HG02610 (cell line): Measurements from ENCODE around the gene TCP11L2.
A peak's percentile ranks its signal among the peaks of the same experiment; 100 is the strongest.
"Not testable (repeated sequence)": the region's sequence is repeated elsewhere in the genome, so short reads cannot be mapped to it uniquely, and the experiment has no call there.

Source experiments
- ATAC-seq: cut with Tn5 transposase; IDR thresholded peaks from one replicate; pipeline ENCODE4 v1.9.1; 2021; ENCODE audit warnings: mild to moderate bottlenecking, moderate library complexity; ENCODE audit not compliant: unreplicated experiment

TCP11L2 gene

GRCh38 chr12:106282457-106283097 lies 20.0 kb upstream of the TCP11L2 start:
- ATAC-seq, result peak; percentile 53

DNA sequence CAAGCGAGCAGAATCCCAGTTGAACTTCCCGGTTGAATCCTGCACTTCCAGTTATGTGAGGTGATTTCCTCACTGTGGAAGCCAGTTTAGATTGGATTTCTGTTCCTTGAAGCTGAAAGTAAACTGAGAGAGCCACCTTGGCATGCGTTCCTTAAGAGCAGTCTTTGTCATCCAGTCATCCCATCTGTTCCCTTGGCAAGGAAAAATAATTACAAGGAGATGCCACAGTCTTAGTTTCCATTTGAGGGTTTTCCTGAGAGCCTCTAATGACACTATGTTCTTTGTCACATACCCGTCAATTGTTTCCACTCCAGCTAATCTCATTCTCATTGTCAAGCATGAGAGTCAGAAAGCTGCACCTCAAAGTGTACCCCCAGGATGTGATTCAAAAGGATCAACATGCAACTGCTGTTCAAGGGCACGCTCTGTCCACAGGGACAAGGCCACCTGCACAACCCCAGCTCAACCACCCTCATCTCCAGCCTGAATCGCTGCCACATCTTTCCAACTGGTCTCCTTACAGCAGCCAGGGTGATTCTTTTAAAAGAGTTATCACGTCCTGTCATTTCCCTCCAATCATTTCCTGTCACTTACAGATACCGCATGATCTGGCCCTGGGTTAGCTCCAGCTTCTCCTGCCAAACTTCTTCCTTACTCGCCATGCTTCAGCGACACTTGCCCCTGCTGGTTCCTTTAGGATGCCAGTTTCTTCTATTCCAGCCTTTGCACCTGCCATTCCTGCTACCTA lies 18.0 kb upstream of the TCP11L2 start:
- no peak for ATAC-seq

- ATAC-seq, result no peak
These were observed 16.6 kb upstream of the TCP11L2 start for GRCh38 chr12:106285982-106286381.

- not testable (repeated sequence) for ATAC-seq
These were observed 15.9 kb upstream of the TCP11L2 start for GRCh38 chr12:106286576-106287162.

GRCh38 chr12:106287364-106287763 lies 15.2 kb upstream of the TCP11L2 start:
- ATAC-seq, result no peak

- no peak for ATAC-seq
These were observed 14.4 kb upstream of the TCP11L2 start for GRCh38 chr12:106288101-106288493.

DNA sequence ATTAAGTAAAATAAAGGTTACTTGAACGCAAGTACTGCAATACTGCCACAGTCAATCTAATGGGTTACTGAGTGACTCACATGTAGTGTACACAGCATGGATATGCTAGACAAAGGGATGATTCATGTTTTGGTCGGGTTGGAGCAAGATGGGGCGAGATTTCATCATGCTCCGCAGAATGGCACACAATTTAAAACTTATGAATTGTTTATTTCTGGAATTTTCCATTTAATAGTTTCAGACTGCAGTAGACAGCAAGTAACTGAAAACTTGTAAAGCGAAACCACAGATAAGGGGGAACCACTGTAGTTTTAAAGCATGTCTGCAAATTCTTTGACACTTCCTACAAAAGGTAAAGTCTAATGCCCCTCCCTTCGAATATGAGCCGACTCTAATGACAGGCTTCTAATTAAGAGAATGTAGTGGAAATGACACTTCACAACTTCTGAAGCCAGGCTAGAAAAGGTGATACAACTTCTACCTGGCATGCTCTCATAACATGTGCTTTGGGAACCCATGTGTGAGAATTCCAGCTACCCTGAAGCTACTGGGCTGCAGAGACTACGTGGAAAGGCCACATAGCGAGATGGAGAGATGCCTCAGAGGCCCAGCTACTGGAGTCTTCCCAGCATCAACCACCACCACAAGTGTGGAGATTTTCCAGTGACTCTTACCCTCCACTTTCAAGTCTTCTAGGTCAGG lies 13.9 kb upstream of the TCP11L2 start:
- ATAC-seq, result no peak

GRCh38 chr12:106289196-106289681 lies 13.3 kb upstream of the TCP11L2 start:
- no peak for ATAC-seq

- ATAC-seq, result no peak
These were observed 11.9 kb upstream of the TCP11L2 start for GRCh38 chr12:106290666-106291065.

GRCh38 chr12:106291342-106291741 lies 11.2 kb upstream of the TCP11L2 start:
- ATAC-seq, result no peak

GRCh38 chr12:106292339-106292738 lies 10.2 kb upstream of the TCP11L2 start:
- no peak for ATAC-seq

DNA sequence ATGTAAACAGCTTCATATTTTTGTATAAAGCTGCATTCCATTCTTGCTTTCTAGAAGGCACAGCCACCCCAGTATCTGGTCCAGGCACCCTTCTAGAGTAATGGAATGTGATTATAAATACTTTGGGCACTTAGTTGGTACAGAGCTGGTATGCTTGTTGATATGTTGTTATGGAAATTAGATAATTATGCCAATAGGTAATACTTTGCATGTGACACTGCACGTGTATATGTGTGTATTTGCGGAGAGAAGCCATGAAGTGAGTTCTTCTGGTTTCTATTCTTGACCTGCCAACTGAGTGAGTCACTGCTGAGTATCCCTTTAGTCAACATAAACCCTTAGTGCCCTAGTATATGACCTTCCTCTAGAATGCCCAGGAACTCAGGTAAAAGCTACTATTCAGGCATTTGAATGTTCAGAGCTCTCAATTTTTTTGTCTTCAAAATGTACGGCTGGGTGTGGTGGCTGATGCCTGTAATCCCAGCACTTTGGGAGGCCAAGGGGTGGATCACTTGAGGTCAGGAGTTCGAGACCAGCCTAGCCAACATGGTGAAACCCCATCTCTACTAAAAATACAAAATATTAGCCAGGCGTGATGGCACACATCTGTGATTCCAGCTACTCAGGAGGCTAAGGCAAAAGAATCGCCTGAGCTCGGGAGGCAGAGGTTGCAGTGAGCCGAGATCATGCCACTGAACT lies 6.2 kb upstream of the TCP11L2 start:
- no peak for ATAC-seq

DNA sequence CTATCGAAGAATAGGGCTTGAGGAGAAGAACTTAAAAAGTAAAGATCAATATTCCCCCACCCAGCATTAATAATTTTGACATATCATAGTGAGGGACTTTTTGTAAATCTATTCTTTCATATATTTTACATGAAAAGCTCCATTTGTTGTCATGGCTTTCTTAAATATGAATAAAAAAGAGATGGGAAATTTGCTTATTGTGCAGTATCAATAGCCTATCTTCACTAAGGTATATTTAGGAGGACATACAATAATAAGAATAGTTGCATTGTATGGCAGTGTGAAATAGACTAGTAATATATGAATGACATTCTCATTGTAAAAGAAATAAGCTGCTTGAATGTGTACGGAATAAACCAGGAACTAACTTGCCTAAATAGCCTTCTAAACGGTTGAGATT lies 5.5 kb upstream of the TCP11L2 start:
- no peak for ATAC-seq

DNA sequence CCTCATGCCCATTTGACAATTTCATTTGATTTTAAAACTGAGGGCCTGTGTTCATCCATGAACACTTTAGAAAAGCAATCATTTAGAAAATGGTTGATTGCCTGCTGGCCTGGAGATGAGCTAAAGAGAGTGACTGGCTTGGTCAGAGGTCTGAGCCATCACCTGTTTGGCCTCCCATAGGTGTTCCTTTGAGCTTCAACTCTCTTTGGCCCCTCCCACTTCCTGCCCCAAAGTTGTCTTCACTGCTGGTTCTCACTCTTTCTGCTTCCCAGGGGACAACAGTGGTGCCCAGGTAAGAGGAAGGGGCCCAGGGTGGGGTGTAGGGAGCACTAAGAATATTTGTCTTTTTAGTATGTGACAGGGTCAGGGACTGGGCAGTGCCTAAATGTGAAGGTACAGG lies 4.9 kb upstream of the TCP11L2 start:
- no peak for ATAC-seq

GRCh38 chr12:106299202-106299774 lies 3.2 kb upstream of the TCP11L2 start:
- no peak for ATAC-seq

DNA sequence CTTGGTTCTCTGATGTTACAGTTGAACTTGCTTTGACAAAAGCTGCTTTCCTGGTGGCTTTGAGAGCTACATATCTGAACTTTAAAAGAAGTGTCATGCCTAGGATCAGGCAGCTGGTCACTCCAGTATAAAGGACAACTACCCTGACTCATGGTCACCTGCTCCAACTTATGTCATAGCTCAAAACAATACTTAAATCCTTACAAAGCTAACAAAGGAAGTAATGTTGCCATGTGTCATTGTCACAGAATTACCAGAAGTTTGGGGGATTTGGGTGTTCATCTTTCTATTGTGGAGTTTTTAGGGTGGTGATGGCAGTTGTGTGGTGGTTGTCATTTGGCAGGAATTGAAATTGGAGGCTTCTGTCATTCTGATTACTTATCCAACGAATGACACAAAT lies 1.8 kb upstream of the TCP11L2 start:
- ATAC-seq, result no peak

GRCh38 chr12:106301241-106301610 lies 1.3 kb upstream of the TCP11L2 start:
- no peak for ATAC-seq

GRCh38 chr12:106301611-106302321 lies 767 bp upstream of the TCP11L2 start:
- ATAC-seq, result peak; percentile 58

DNA sequence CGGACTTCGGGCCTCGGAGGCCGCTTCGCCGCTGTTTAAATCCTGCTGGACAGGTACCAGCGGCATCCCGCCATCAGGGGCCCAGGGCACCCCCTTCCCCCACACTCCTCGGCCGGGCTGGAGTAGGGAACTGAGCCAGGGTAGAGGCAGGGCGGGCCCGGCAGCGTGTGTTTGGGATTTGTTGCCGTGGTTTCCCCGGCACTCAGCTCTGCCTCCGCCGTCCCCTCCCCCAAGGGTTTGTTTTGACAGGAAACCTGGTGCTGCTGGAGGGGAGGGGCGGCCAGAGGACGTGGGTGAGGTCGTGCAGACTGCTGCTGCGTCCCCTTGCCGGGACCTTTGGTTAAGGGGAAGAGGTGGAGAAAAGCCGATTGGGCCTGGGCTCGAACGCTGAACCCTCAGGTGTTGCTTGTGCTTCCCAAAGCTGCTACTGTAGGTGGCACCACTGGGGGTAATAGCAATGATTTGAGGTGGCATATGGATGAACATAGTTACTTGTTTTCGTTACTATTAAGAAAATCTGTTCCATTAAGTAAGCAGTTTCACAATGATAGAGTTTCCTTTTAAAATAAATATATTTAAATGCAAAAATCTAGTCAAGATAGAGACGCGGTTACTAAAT lies 778 bp downstream of the TCP11L2 start:
- ATAC-seq, result no peak
